Panc1 (cell line): ENCODE measurements around the gene GAD1. TPM values are rescaled to one million over a fixed set of nuclear protein-coding genes. Genes with fewer than 3 reads are reported as not detected.
A peak's percentile ranks its signal among the peaks of the same experiment; 100 is the strongest.

Experiments used
- ATAC-seq: fragments of 200-7000 bp; cut with Tn5 transposase; 2 replicates; pipeline ENCODE4 v1.9.1; 2020; ENCODE audit warnings: mild to moderate bottlenecking, moderate library complexity
- BruUV-seq: library from RNA; stranded (reverse); fragments of 400-500 nt; replicated peaks from 2 replicates; lab custom pipeline; 2021; lab: Mats Ljungman, UMichigan
- CTCF ChIA-PET: fragments of 300-600 bp; sonication (Branson Sonifier 250); formaldehyde crosslinking; loops from one replicate; lab custom pipeline; 2022; ENCODE audit warnings: antibody characterized with exemption; lab: Charles Lee
- POLR2A ChIA-PET: fragments of 300-600 bp; sonication (Branson Sonifier 250); formaldehyde crosslinking; loops from one replicate; lab custom pipeline; 2022; ENCODE audit warnings: antibody characterized with exemption; lab: Charles Lee
- DNase-seq: peaks from one replicate; pipeline ENCODE4 v3.0.0-alpha.2; 2010; ENCODE audit warnings: low read depth, low spot score
- H3K27ac ChIP-seq: 2 replicates; pipeline ENCODE4 v1.5.1; 2011; ENCODE audit warnings: mild to moderate bottlenecking, low read length, inconsistent platforms
- H3K27me3 ChIP-seq: fragments of 200-500 bp; sonication (Bioruptor generic); 2 replicates; pipeline ENCODE4 v1.6.0; 2014; ENCODE audit warnings: low read length, inconsistent platforms; ENCODE audit not compliant: control insufficient read depth, insufficient read depth
- H3K36me3 ChIP-seq: fragments of 200-500 bp; sonication (Bioruptor generic); 2 replicates; pipeline ENCODE4 v1.5.1; 2014; ENCODE audit warnings: inconsistent platforms, mild to moderate bottlenecking, low read length, moderate library complexity; ENCODE audit not compliant: control insufficient read depth, insufficient read depth
- H3K4me1 ChIP-seq: 2 replicates; pipeline ENCODE4 v1.5.1; 2011; ENCODE audit warnings: inconsistent platforms, mild to moderate bottlenecking, low read length, moderate library complexity; ENCODE audit not compliant: control insufficient read depth, insufficient read depth
- H3K4me3 ChIP-seq, 2 experiments: 2 replicates each; pipeline ENCODE4 v1.5.1; 2011 to 2012; ENCODE audit warnings: low read depth in 2 of 2, low read length in 2 of 2, mild to moderate bottlenecking in 2 of 2, inconsistent platforms in 1 of 2, moderate library complexity in 1 of 2
- H3K9me3 ChIP-seq: fragments of 200-500 bp; sonication (Bioruptor generic); 2 replicates; pipeline ENCODE4 v1.5.1; 2014; ENCODE audit warnings: low read depth, mild to moderate bottlenecking, inconsistent platforms, low read length, moderate library complexity; ENCODE audit not compliant: control insufficient read depth, insufficient read depth
- POLR2AphosphoS5 ChIP-seq: IDR thresholded peaks from 2 replicates; pipeline ENCODE4 v1.6.1; 2012; ENCODE audit warnings: mild to moderate bottlenecking, low read depth, low read length, moderate library complexity
- SIN3A ChIP-seq: IDR thresholded peaks from 2 replicates; pipeline ENCODE4 v1.6.1; 2012; ENCODE audit warnings: low read depth, mild to moderate bottlenecking, low read length, moderate library complexity, borderline replicate concordance; ENCODE audit not compliant: insufficient read depth
- TCF7L2 ChIP-seq: IDR thresholded peaks from 2 replicates; pipeline ENCODE4 v1.6.1; 2011; ENCODE audit warnings: mild to moderate bottlenecking, low read depth, low read length, inconsistent platforms
- in situ Hi-C: cut with HindIII; loops from 2 replicates; pipeline ENCODE4 v1.10.0; 2016; ENCODE audit warnings: low sequenced_read_pairs, low pct_unique_long_range_greater_than_20kb
- intact Hi-C: fragments of 100-400 bp; cut with micrococcal nuclease; formaldehyde crosslinking; loops from one replicate; pipeline ENCODE4 v1.10.0; 2022; ENCODE audit not compliant: unreplicated experiment
- total RNA-seq: library from RNA; stranded (reverse); gene quantifications from one replicate; pipeline ENCODE4 v1.2.1, GENCODE V29; 2021; ENCODE audit not compliant: unreplicated experiment
- TF ChIP-seq, protein P1 (sequence below), 2 experiments: IDR thresholded peaks; 2 replicates each; pipeline ENCODE4 v1.6.1; 2011 to 2012; ENCODE audit warnings: low read depth in 2 of 2, control low read depth in 1 of 2, low read length in 1 of 2, mild to moderate bottlenecking in 1 of 2, moderate library complexity in 1 of 2; ENCODE audit not compliant: insufficient read depth in 1 of 2
- TF ChIP-seq, protein P2 (sequence below): fragments of 450-650 bp; IDR thresholded peaks from 2 replicates; pipeline ENCODE4 v1.5.1; 2017; ENCODE audit warnings: mild to moderate bottlenecking

Gene GAD1
- total RNA-seq, 1 experiment from 2014 or later, result 12.5 TPM

DNA sequence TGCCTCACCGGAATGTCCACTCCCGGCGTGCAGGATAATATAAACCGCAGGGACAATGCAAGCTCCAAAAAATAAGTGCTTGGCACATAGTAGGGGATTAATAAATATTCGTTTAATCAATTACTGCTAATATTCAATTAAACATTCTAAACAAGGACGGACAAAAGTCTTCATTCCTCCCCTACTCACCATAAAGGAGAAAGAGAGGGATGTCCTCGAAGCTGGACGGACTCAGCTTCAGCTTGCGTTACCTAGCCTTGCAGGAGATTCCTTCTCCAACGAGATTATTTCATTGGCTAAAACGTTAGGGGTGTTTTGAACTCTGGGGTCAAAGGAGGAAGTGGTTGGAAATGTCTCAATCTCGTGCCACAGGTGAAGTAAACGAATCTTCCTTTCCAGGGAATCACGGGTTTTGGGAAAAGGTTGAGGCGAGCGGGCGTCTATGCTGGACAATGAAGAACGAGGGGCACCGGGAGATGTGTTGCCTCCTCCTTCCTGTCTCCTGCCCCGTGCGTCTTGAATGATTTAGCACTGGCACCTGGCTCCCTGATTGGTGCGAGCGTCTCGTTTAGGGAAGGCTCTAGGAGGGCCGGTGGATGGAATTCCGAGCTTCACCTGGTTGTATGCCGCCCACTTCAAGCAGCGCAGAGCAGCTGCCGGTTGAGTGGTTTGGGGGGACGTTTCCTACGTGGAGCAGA lies 2.0 kb upstream of the GAD1 start:
- Histone ChIP-seq H3K27me3 (no peaks in the 10 kb centered on the region; the same call in none of the 2 replicates), H3K27ac (no peak overlapping the region), H3K9me3 (no peaks in the 10 kb centered on the region), H3K4me1 (peaks cover 6% of the 10 kb centered on the region), H3K4me3 (no peak overlapping the region), H3K36me3 (no peaks in the 10 kb centered on the region; the same call in 1 of the 2 replicates)
- no peak for ATAC-seq
- ChIA-PET CTCF (no interaction called here), POLR2A (interaction anchor here (0.5 kb wide), 1 partner anchor 443 kb away, joined by 5 read pairs; no protein-coding TSS in a partner anchor)
- no peak for DNase-seq
- no TSS peak for BruUV-seq
- TF ChIP-seq TCF7L2, result no peak
- no peak for TF ChIP-seq POLR2AphosphoS5
- TF ChIP-seq, protein P1, sequence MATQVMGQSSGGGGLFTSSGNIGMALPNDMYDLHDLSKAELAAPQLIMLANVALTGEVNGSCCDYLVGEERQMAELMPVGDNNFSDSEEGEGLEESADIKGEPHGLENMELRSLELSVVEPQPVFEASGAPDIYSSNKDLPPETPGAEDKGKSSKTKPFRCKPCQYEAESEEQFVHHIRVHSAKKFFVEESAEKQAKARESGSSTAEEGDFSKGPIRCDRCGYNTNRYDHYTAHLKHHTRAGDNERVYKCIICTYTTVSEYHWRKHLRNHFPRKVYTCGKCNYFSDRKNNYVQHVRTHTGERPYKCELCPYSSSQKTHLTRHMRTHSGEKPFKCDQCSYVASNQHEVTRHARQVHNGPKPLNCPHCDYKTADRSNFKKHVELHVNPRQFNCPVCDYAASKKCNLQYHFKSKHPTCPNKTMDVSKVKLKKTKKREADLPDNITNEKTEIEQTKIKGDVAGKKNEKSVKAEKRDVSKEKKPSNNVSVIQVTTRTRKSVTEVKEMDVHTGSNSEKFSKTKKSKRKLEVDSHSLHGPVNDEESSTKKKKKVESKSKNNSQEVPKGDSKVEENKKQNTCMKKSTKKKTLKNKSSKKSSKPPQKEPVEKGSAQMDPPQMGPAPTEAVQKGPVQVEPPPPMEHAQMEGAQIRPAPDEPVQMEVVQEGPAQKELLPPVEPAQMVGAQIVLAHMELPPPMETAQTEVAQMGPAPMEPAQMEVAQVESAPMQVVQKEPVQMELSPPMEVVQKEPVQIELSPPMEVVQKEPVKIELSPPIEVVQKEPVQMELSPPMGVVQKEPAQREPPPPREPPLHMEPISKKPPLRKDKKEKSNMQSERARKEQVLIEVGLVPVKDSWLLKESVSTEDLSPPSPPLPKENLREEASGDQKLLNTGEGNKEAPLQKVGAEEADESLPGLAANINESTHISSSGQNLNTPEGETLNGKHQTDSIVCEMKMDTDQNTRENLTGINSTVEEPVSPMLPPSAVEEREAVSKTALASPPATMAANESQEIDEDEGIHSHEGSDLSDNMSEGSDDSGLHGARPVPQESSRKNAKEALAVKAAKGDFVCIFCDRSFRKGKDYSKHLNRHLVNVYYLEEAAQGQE (IDR thresholded peaks at IDR 0.05; ENCODE audit: insufficient read depth in 1 of 2, low read depth in 2 of 2, low read length in 1 of 2), result 0 out of 4 replicates have a peak, but pooled peaks of 1 of the 2 experiments have one; percentile 13
- TF ChIP-seq, protein P2, sequence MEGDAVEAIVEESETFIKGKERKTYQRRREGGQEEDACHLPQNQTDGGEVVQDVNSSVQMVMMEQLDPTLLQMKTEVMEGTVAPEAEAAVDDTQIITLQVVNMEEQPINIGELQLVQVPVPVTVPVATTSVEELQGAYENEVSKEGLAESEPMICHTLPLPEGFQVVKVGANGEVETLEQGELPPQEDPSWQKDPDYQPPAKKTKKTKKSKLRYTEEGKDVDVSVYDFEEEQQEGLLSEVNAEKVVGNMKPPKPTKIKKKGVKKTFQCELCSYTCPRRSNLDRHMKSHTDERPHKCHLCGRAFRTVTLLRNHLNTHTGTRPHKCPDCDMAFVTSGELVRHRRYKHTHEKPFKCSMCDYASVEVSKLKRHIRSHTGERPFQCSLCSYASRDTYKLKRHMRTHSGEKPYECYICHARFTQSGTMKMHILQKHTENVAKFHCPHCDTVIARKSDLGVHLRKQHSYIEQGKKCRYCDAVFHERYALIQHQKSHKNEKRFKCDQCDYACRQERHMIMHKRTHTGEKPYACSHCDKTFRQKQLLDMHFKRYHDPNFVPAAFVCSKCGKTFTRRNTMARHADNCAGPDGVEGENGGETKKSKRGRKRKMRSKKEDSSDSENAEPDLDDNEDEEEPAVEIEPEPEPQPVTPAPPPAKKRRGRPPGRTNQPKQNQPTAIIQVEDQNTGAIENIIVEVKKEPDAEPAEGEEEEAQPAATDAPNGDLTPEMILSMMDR, result no peak
- TF ChIP-seq SIN3A, result no peak
- intact Hi-C loops, result loop anchor here (5.0 to 10.0 kb wide), 3 partner anchors 100 to 577 kb away; partner anchors contain the start of gene SP5
- in situ Hi-C loops, result no loop called here

DNA sequence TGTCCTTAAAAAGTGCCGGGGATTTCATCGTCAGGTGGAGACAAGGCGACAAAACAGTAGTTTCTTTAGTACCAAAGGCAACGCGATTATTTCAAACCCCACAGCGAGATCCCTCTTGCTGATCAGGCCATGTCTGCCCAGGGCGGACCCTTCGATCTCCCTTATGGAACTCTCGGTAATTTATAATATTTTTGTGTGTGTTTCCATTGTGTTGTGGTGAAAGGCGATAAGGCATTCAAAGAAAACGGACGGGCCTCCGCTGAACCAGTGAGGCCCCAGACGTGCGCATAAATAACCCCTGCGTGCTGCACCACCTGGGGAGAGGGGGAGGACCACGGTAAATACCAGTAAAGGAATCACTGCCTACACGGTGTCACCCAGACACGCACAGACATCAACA lies 1.4 kb upstream of the GAD1 start:
- Histone ChIP-seq H3K27me3 (no peaks in the 10 kb centered on the region; the same call in none of the 2 replicates), H3K4me1 (peaks cover 7% of the 10 kb centered on the region), H3K27ac (no peak overlapping the region), H3K36me3 (no peaks in the 10 kb centered on the region; the same call in 1 of the 2 replicates), H3K9me3 (no peaks in the 10 kb centered on the region), H3K4me3 (peak overlapping the region; percentile 68 to 92; a peak in 3 of 4 replicates)
- POLR2A ChIA-PET, result no interaction called here
- intact Hi-C loops, result loop anchor here (5.0 to 10.0 kb wide), 3 partner anchors 101 to 578 kb away; partner anchors contain the start of gene SP5
- CTCF ChIA-PET, result interaction anchor here (0.7 to 2.1 kb wide), 5 partner anchors 58 to 579 kb away, joined by 3 to 9 read pairs (median 3); no protein-coding TSS in a partner anchor
- no peak for DNase-seq
- no peak for ATAC-seq
- no TSS peak for BruUV-seq
- TF ChIP-seq POLR2AphosphoS5 (no peak), TCF7L2 (no peak), SIN3A (no peak)
- TF ChIP-seq, protein P1 (IDR thresholded peaks at IDR 0.05; ENCODE audit: insufficient read depth in 1 of 2, low read depth in 2 of 2, low read length in 1 of 2), result no peak
- TF ChIP-seq, protein P2, result no peak
- in situ Hi-C loops, result no loop called here
